AG09309 (cell line): ENCODE data around the gene CYB561D2.
"Not testable (repeated sequence)": the region's sequence is repeated elsewhere in the genome, so short reads cannot be mapped to it uniquely, and the experiment has no call there.

ENCODE experiments used
- DNase-seq: peaks from one replicate; pipeline ENCODE4 v3.0.0-alpha.2; 2010; ENCODE audit warnings: low read depth
- H3K4me3 ChIP-seq: 2 replicates; pipeline ENCODE4 v1.5.1; 2011; ENCODE audit warnings: mild to moderate bottlenecking, low read depth, low read length, moderate library complexity; ENCODE audit not compliant: control insufficient read depth
- TF ChIP-seq, protein P1 (sequence below): IDR thresholded peaks from 2 replicates; pipeline ENCODE4 v1.5.1; 2011; ENCODE audit warnings: mild to moderate bottlenecking, low read depth, low read length, inconsistent platforms; ENCODE audit not compliant: insufficient read depth, control insufficient read depth; ENCODE audit errors: missing control alignments

Gene CYB561D2

DNA sequence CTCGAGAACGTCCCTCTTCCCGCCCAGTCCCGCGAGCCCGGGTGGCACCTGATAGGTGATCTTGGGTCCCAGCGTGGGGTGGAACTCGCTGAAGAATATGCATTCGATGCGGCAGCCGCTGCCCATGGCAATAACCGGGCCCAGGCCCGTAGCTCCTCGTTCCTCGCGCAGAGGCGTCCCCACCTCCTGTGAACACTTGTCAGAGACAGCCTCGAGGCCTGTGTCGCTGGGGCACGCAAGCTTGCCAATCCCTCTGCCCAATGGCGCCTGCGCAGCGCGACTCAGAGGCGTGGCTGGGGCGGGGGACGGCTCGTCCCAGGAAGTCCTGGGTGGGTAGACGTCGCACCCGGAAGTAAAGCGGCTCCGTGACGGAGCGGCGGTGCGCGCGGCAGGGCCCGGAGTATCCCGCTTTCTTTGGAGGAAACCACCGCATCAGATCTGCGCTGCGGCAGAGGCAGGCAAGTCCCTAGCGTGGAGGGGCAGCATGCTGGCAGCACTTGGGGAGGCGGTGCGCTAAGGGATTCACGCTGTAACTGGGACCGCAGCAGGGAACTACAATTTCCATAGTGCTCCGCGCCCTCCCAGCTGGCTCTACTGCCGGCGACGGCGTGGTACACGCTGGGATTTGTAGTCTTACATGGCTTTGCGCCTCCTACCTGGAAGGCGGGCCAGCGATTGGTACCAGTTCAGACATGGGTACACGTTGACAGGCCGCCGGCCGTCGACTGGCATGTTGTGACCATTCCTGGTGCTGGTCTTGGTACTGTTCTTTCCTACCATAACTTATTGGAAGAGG is at the start of gene CYB561D2, which contains the start of gene NPRL2:
Gene CYB561D2 (plus strand): TSS at position 336 of the 796 bp plus-strand sequence. CDS start 572 bp downstream, outside the sequence.
Gene NPRL2 (minus strand): TSS at position 249 of the 796 bp plus-strand sequence. CDS start 123 bp downstream, at position 126.
- peak; percentile 62 for DNase-seq
- TF ChIP-seq, protein P1, sequence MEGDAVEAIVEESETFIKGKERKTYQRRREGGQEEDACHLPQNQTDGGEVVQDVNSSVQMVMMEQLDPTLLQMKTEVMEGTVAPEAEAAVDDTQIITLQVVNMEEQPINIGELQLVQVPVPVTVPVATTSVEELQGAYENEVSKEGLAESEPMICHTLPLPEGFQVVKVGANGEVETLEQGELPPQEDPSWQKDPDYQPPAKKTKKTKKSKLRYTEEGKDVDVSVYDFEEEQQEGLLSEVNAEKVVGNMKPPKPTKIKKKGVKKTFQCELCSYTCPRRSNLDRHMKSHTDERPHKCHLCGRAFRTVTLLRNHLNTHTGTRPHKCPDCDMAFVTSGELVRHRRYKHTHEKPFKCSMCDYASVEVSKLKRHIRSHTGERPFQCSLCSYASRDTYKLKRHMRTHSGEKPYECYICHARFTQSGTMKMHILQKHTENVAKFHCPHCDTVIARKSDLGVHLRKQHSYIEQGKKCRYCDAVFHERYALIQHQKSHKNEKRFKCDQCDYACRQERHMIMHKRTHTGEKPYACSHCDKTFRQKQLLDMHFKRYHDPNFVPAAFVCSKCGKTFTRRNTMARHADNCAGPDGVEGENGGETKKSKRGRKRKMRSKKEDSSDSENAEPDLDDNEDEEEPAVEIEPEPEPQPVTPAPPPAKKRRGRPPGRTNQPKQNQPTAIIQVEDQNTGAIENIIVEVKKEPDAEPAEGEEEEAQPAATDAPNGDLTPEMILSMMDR, result no peak
- peak within 1 kb of the TSS; percentile 81 for H3K4me3 ChIP-seq

- no peak for DNase-seq
- H3K4me3 ChIP-seq, result no peak overlapping the region
- TF ChIP-seq, protein P1, result no peak
Measured at GRCh38 chr3:50302095-50303012, 48.3 kb upstream of the CYB561D2 start.

GRCh38 chr3:50303013-50303815 is 47.4 kb upstream of the CYB561D2 start, which contains the start of gene HYAL1:
Gene HYAL1, minus strand, starts transcription at chr3:50303574. Its CDS starts 618 bp downstream, at chr3:50302956.
- no peak within 1 kb of the TSS for H3K4me3 ChIP-seq
- TF ChIP-seq, protein P1, result no peak
- no peak for DNase-seq

DNA sequence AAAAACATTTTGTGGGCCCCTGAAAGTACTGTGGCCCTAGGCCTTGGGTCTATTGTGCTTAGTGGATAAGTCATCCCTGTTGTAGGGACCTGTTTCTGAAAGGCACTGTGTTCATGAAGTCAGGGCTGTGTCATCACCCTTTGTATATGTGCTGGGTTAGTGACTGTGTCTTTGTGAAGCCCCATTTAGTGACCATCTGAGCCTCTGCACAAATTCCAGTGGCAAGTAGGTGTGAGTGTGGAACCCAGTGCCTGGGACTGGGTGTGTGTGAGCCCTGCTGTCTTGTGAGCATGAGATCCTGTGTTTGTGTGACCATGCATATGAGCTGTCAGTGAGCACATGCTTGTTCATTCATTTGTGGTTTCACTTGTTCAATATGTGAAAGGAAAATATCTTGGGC is 46.1 kb upstream of the CYB561D2 start:
- no peak overlapping the region for H3K4me3 ChIP-seq
- TF ChIP-seq, protein P1, result no peak
- DNase-seq, result no peak

DNA sequence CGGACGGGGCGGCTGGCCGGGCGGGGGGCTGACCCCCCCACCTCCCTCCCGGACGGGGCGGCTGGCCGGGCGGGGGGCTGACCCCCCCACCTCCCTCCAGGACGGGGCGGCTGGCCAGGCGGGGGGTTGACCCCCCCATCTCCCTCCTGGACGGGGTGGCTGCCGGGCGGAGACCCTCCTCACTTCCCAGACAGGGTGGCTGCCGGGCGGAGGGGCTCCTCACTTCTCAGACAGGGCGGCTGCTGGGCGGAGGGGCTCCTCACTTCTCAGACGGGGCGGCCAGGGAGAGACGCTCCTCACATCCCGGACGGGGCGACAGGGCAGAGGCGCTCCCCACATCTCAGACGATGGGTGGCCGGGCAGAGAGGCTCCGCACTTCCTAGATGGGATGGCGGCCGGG is 38.6 kb upstream of the CYB561D2 start:
- not testable (repeated sequence) for DNase-seq, H3K4me3 ChIP-seq

- no peak for DNase-seq
- no peak overlapping the region for H3K4me3 ChIP-seq
Measured at GRCh38 chr3:50314342-50314741, 36.3 kb upstream of the CYB561D2 start.

More at GRCh38 chr3:50314342-50314741, 36.3 kb upstream of the CYB561D2 start:
- TF ChIP-seq, protein P1, result no peak
